Activated T-helper 9 cell treated with anti-CD3 and anti-CD28 coated beads, Interleukin-2, amount 50 U/mL, for 16 hours (primary cell): ENCODE results near the gene DGKI.
"Not testable (repeated sequence)": the region's sequence is repeated elsewhere in the genome, so short reads cannot be mapped to it uniquely, and the experiment has no call there.

Experiments used
- DNase-seq: peaks from one replicate; pipeline ENCODE4 v3.0.0-alpha.2; 2020; ENCODE audit warnings: low read depth

The DGKI gene

DNA sequence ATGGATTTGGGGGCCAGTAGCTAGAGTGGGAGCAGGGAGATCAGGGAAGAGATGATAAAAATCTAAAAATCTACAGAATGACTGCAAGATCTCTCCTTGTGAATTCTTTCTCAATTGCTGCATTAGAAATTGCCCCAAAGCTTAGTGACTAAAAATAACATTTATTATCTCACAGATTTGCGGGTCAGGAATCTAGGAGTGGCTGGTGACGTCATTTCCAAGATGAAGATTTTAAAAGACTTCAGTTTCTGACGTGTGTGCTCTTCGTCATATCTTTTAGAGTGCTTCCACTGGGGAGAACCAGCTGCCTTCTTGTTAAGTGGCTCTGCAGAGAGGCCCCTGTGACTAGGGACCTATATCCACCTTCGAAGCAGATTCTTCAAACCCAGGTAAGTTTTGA is 112.6 kb downstream of the DGKI start:
- DNase-seq = no peak

DNA sequence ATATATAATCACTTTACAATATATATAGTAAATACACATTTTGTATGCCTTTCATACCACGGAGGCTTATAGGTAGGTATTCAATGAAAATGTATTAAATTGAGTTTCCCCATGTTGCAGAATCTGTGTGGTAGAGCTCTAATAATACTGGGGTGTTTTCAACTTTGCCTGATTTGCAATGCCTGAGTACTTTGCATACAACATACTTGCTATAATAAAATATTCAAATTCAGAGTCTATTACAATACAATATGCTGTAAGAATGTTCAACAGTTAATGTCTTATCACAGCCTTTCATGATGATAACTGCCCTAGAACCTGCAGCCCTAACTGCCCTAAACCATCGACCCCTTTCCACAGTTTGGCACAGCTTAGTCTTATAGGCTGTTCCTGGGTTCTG is 114.6 kb downstream of the DGKI start:
- no peak for DNase-seq

DNA sequence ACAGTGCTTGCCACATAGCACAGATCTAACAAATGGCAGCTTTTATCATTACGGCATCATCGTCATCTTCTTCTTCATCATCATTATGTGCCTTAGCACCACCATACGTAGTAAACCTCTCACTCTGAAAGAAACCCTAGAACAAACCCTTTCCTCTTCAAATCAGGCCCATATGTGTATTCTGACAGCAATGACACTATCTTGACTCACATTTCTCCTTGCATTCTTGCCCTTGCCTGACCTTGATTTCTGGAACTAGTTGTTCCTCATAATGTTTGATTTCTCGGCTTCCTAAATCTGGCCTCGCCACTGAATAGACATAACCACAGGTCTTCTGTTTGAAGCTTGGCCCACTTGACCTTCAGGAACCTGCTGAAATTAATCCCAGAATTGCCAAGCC is 115.3 kb downstream of the DGKI start:
- no peak for DNase-seq

DNA sequence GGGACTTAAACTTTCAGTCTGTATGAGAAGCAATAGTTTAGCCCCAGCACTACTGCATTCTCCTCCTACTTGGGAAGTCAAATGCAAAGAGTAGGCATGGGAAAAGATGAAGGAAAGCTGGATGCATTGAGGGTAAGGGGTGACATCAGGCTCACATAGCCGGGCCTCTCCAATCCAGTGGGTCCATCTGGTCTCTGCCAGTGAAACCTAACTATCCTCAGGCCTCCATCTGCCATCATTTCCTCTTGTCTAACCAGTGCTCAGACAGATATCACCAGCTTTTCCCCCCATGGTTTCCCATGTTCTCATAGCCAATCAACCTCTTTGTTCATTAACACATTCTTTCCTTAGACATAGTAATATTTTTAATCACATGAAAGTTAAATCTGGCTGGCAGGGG is 118.3 kb downstream of the DGKI start:
- DNase-seq = no peak

DNA sequence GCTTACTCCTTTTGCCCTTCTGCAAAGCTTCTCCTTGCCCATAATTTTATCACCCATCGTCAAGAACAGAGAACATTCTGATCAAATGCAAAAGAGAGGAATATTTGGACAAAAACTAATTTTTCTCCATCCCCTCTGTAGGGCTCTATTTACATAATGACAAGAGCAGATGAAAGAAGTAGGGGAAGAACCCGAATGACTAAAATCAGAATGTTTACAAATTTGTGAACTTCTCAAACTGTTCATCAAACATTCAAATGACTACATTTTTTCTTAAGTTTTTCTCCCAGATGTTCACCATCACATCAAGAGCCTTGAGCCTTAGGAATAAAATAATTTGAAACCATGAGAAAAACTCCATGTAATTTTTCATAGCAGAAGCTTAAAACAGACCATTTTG is 119.4 kb downstream of the DGKI start:
- no peak for DNase-seq

DNA sequence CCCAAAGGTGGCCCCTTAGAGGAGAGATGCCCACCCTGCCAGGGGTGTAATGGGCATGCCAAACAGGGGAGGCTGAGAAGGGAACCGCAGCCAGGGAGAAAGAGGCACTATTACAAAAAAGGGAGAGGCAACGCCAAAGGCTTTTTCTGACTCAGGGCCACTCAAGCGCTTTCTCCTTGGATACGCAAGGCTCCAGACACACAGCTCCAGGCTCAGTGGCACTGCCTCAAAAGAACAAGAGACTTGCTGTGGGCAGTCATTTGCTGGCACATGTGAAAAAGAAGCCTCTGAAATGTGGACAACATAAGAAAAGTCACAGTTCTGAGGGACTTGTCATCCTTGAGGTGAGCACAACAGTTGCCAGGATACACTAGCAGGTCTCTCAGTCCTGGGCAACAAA is 128.4 kb downstream of the DGKI start:
- no peak for DNase-seq

DNA sequence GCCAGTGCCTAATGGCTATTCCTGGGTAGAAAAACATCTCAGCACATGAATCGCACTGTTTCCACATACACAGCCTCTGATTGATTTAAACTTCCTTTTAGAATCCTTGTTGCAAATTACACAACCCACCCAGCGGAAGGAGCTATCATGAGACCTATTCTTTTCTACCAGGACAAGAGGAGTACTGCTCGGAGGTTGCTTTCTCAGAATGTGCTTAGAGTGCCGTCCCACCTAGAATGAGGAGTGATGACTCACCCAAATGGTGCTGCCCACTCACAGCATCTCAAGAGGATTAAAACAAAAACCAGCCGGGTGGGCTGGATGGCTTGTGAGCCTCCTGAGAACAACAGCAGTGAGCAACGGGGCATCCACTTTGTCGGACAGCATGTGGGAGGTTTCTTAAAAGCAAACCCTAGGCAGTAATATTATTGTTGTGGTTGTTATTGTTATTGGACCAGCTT is 128.9 kb downstream of the DGKI start:
- no peak for DNase-seq

DNA sequence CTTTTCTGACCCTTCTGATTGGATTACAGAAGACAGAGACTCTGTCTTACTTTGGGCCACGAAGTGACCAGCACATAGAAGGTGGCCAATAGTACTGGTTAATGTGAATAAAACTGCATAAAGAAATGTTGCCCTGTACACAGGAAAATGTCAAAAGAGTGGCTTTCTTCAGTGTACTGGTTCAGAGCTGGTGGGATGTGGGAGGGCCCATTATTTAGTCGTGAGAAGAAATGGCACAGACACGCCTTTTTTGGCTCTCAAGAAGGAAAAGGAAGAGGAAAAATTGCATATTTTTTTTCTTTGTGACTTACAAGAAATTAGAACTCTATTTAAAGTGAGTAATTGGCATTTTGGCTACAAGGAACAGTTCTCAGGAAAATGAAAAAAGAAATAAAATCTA is 129.7 kb downstream of the DGKI start:
- DNase-seq = no peak

DNA sequence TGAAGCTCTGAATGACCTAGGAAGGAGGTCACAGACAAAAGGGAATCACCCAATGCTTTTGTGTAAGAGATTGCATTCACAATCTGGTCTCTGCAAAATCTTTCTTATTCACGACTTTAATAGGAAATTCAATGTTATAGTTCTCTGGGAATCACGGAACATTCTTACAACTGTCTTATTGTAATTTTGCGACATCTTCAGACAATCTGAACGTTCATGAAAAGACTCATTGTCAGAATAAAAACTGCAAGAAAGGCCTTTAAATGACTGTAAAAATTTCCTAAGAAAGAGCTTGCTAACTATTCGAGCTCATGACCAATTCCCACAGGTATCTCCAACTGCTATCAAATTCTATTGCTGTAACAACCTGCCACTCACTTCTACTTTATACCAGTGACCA is 130.7 kb downstream of the DGKI start:
- no peak for DNase-seq

DNA sequence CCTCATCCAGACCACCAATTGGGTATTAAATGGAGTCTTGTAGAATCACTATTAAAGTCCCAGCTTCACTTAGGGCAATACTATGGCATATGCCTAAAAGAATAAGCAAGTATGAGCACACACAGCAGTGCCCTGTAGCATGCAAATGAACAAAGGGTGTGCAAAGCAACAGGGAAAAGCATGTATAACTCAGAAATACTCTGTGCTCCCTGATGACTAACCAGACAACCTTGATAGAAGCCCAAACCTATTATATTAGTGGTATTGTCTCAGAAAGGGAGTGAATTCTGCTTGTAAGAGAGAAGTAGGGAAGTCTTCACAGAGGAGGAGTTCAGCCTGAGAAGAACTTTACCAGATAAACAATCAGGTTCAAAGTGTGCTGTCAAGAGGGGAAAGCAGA is 131.2 kb downstream of the DGKI start:
- DNase-seq = no peak

DNA sequence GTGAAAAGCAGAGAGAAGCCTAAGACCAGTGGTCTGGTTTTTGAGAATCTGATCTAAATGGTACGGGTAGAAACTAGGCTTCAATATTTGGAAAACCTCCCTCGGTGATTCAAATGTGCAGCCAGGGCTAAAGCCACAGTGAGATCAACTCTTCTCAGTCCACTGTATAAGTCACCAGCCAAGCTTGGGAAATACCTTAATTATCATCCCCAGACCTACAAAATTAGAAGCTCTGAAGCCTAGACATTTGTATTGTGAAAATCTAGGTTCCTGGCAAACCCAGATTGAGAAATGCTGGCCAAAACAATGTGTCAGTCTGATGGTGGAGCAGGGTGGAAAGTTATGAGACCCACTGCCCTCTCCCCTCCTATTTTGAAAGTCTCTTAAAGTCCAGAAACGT is 131.7 kb downstream of the DGKI start:
- no peak for DNase-seq

DNA sequence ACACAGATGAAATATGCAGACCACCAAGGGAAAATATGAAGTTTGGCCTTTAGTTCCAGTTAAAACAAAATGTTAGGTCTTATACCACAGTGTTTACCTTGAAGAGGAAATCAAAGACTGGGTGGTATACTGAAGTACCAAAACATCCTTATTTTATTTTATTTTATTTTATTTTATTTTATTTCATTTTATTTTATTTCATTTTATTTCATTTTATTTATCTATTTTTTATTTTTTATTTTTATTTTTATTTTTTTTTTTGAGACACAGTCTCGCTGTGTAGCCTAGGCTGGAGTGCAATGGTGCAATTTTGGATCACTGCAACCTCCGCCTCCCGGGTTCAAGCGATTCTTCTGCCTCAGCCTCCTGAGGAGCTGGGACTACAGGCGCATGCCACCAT is 140.4 kb downstream of the DGKI start:
- not testable (repeated sequence) for DNase-seq

DNA sequence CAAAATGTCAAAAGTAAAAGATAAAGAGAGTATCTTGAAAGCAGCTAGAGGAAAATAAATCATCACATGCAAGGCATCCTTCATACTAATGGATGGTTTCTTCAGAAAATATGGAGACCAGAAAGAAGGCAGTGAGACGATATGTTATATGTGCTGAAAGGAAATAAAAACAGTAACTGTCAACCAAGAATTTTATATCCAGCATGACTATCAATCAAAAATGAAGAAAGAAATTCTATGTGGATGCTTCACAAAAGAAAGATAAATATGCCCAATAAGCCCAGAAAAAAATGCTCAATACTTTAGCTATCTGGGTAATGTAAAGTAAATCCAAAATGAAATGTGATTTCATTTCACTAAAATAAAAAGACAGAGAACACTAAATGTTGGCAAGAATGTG is 142.1 kb downstream of the DGKI start:
- no peak for DNase-seq

DNA sequence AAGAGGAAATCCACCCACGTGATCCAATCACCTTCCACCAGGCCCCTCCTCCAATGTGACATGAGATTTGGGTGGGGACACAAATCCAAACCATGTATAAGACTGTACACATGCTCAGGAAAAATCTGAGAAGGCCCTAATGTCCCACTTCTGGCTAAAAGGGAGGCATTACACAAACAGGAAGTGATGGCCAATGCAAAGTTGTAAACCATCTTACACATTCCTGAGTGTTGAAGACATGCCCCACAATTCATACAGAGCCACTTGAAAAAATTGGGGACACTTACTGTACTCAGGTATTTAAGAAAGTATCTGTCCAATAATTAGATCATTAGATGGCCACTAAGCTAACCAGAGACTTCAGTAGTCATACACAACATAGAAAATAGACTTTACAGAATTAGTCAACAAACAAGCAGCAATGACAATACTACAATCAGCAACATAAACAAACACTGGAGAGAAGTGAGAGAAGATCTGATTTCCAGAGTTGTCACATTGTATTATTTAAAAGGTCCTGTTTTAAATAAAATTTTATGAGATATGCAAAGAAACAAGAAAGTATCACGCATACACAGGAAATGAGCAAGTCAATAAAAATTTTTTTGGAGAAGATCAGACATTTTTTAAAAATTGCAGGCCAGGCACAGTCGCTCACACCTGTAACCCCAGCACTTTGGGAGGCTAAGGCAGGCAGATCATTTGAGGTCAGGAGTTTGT is 143.3 kb downstream of the DGKI start:
- no peak for DNase-seq

DNA sequence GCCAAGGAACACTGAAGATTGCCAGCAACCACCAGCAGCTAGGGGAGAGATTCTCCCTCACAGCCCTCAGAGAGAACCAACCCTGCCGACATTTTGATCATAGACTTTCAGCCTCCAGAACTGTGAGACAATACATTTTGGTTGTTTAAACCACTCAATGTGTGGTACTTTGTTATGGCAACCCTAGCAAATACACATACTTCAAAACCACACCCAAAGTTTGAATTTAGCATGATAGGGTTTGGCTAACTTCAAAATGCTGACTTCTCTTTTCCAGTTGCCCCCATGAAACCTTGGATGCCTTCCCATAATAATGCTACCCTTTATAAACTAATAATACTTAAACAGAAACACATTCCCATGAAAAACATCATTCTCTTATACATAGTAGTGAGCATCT is 149.8 kb downstream of the DGKI start:
- no peak for DNase-seq

DNA sequence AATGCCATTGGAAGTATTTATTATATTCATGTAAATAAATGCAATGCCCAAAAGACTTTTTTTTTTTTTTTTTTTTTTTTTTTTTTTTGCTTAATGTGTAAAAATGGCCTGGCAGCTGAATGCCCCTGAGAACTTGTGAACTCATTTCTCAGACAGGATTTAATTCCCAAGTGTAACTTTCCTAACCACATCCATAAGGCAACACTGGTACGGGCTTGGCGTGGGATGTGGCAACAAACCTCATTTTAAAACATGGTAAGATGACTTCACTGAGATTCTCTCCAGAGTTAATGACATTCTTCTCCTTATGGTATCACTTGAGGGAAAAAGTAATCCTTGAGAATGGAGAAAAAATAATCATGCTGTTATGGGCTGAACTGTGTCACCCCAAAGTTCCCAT is 150.4 kb downstream of the DGKI start:
- DNase-seq = no peak

DNA sequence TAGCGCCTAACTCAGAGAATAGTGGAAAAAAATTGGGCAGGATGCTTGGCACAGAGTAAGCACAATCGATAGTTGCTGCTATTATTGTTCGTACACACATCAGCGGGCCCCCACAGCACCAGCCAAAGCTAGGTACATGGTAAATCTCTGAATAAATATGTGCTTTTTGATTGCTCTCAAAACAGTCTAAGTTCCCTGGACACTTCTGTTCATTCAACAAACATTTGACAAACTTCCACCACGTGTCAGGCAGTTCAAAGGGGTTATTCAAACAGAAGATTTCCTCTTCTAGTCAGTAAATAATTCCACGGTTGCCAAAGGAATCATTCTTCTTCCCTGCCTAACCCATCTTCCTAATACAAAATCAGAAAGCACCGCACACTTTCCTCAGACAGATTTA is 150.8 kb downstream of the DGKI start:
- no peak for DNase-seq

DNA sequence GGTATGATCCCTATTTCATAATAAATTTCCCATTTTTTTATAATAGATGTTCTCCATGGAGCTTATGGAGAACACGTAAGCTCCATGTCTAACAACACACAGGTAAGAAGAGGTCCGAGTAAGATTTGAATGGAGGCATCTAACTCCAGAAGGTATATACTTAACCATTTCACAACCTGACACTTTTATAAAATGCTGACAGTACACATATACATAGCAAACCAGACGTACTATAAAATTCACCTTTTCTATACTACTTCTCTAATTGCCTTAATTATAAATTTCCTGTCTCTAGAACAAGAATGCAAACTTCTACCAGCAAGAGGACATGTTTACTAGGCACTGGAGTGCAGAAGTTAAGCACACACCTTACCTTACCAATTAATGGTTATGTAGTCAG is 151.3 kb downstream of the DGKI start:
- DNase-seq = no peak

DNA sequence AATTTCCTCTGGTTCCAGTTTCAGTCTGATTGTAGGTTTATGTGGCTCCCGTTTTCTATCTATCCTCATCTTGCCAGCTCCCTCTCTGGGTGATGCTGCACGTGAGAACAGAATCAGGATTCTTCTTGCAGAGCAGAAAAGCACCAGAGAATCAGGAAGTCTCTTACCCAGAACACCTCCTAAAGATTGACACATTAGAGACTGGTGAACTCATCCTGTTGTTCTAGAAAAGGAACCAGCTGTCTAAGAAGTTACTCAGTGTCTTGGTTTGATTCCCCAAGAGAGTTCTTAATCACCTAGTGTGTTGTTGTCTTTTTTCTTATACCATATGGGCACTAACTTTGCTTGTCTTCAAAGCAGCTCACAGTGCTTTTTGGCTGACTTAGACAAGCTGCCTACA is 152.4 kb downstream of the DGKI start:
- no peak for DNase-seq

DNA sequence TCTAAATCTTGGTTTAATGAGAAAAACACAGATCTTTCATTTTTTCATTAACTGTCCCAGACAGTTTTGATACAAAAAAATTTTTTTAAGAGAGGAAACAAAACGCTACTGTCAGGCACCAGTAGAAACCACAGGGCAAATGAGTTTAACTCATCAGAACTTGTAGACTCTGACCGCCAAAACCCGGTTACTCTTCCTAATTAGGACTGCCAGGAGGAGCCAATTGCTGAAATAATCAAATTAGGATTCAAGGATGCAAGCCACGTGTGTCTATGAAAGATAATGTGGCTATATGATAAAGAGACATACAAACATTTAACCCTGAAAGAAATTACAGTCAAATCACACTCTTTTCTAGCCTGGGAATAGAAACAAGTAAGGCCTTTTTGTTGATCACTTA is 154.4 kb downstream of the DGKI start:
- no peak for DNase-seq

DNA sequence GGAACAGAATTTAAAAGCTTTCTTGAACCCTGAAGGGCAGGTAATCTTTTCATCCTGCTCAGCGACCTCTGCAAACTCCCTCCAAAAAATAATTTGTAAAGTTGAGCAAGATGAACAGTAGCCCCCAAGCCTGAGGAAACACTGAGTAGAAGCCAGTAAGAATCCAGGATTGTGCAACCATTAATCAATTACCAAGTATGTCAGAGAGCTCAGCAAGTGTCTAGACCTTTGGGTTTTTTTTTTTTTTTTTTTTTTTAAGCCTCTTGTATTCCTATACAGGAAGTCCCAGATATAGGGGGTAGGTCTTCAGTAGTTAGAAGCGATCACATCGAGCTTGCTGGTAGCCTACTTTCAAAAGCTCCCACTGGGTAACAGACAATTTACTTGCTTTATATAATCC is 155.2 kb downstream of the DGKI start:
- no peak for DNase-seq

DNA sequence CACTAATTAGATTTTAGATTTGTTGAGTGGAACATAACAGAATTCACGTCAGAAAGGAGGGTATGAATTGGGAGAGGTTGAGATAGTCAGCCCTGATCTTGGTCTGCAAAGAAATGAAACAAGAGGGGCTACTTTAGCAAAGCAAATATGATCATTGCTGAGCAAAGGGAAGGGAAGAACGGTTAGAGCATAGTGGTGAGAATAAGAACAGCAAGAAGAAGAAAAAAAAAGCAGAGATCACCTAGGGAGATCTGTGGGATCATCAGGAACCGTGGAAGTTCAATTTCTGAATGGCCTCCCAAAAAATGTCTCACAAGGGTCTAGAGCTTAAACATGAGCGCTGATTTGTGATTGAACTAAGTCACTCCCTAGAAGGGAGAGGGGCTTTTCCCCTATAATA is 156.1 kb downstream of the DGKI start:
- no peak for DNase-seq

DNA sequence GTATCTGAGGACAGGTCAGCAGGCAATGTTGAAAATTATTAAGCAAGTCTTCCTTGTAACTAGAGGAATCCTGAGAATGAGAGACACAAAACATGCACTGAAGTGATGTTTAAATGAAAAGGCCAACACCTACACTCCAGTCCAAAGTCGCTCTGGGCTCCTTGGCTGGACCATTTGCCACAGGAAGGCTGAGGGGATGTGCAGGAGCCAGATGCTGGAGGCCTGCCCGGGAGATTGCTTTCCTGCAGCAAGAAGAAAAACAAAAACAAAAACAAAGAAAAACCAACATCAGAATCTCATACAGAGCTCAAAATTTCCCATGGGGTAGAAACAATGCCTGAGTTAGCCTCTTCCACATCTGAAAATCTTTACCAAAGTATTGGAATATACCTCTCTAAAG is 157.0 kb downstream of the DGKI start:
- DNase-seq = no peak

DNA sequence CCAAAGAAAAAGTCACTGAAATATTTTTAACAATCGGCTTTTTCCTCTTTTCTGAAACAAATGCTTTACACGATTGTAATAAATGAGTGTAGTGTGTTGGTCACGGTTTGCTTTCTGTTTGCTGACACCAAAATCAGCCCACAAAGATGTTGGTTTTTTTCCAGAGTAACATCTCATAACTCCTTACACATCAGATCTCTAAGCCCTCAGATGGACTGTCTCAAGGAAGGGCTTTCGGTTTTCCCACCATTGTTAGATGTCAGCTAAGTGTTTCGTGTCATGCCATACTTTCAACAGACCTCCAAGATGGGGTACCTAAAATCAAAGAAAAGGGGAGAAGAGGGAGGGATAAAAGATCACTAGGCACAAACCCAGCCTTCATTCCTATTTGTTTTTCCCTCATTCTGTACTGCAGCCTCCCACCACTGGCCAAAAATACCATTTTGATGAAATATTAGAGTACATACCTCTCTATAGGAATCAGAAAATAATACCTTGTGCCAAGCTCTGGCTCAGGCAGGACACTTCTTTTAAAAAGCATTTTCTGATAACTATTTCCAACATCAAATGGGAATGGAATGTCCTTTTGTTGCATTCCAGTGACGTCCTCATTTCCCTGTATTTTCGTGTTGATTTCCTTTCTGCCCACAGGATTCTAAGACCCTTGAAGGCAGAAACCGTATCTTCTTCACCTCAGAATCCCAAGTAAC is 159.1 kb downstream of the DGKI start:
- no peak for DNase-seq
